Activated naive CD8-positive, alpha-beta T cell treated with anti-CD3 and anti-CD28 coated beads, Interleukin-2, amount 50 U/mL, for 24 hours (primary cell): Measurements from ENCODE around the gene THBS4.

ENCODE experiments used
- ATAC-seq: fragments of 150-1000 bp; cut with Tn5 transposase; one replicate; pipeline ENCODE4 v1.10.0; 2021
- DNase-seq: peaks from one replicate; pipeline ENCODE4 v3.0.0; 2021
- H3K27ac Mint-ChIP-seq: one replicate; pipeline ENCODE4 v1.8.0; 2021; ENCODE audit warnings: mild to moderate bottlenecking, mixed read lengths
- H3K27me3 Mint-ChIP-seq: one replicate; pipeline ENCODE4 v1.8.0; 2021; ENCODE audit warnings: mixed read lengths
- H3K36me3 Mint-ChIP-seq: one replicate; pipeline ENCODE4 v1.8.0; 2021; ENCODE audit warnings: low read depth, mixed read lengths
- H3K4me1 Mint-ChIP-seq: one replicate; pipeline ENCODE4 v1.8.0; 2021; ENCODE audit warnings: mixed read lengths
- H3K4me3 Mint-ChIP-seq: one replicate; pipeline ENCODE4 v1.8.0; 2021; ENCODE audit warnings: mild to moderate bottlenecking, moderate library complexity, mixed read lengths
- H3K9me3 Mint-ChIP-seq: one replicate; pipeline ENCODE4 v1.8.0; 2021; ENCODE audit warnings: mixed read lengths

THBS4 gene

DNA sequence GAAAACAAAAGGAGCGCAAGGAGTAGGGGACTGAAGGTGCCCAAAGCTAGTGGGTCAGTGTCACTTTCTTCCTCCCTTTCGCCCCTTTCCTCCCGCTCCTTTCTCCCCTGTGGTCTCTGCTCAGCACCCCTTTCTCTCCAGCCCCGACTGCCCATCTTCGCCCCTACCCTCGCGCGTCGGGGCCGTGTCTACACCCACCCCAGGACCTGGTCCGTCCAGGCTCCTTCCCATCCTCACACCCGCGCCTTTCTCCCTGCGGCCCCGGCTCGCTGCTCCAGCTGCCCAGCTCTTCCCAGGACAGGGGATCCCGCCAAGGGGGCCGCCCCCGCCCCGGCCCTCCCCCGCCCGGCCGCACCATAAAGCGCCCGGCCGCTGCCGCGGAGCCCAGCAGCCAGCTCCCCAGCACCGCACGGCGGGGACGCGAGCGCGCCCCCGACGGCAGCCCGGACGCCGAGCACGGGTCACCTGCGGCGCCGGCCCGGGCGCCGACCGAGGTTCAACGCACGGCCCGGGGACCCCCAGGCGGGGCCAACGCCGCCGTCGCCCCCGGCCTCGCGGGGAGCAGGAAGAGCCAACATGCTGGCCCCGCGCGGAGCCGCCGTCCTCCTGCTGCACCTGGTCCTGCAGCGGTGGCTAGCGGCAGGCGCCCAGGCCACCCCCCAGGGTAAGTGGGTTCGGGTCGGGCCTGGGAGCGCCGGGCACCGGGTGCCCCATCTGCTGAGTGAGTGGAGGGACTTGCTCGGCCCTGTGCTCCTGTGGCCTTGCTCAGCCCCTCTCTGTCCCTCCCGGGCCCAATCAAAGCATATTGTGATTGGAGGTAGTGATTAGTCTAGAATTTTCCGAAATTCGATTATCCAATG lies at the start of gene THBS4:
Gene THBS4 (plus strand): TSS at position 387 of the 860 bp plus-strand sequence. CDS start 190 bp downstream, at position 577.
- Mint-ChIP-seq H3K9me3 (no peaks in the 10 kb centered on the region), H3K27me3 (peaks cover 56% of the 10 kb centered on the region)

DNA sequence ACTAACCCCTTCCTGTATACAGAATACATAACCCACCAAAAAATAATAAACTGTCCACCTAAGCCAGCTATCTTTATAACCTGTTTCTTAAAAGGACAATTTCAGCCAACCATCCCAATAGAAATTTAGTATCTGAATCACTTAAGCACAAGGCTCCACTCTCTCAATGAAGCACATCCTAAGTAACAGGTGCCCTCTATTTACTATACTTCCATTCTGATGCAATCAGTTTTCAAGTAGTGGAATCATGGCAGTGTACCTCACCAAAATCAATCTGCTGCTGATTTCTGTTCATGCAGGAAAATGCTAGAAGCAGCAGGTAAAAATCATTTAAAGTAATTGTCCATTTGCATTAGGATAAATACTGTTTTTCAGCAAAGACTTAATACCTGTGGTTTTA lies 48.9 kb upstream of the THBS4 start:
- Mint-ChIP-seq H3K27me3 (no peaks in the 10 kb centered on the region), H3K9me3 (no peaks in the 10 kb centered on the region), H3K27ac (peak overlapping the region; percentile 100), H3K4me3 (peak overlapping the region; percentile 55), H3K36me3 (peaks cover 69% of the 10 kb centered on the region), H3K4me1 (peaks cover 85% of the 10 kb centered on the region)
- ATAC-seq (no peak), DNase-seq (no peak)

More for the DNA sequence above, at the start of gene THBS4:
- Mint-ChIP-seq H3K36me3 (no peaks in the 10 kb centered on the region), H3K4me1 (peaks cover 4% of the 10 kb centered on the region), H3K4me3 (peak within 1 kb of the TSS; percentile 44), H3K27ac (no peak within 1 kb of the TSS)
- DNase-seq (no peak), ATAC-seq (peak; percentile 39)

DNA sequence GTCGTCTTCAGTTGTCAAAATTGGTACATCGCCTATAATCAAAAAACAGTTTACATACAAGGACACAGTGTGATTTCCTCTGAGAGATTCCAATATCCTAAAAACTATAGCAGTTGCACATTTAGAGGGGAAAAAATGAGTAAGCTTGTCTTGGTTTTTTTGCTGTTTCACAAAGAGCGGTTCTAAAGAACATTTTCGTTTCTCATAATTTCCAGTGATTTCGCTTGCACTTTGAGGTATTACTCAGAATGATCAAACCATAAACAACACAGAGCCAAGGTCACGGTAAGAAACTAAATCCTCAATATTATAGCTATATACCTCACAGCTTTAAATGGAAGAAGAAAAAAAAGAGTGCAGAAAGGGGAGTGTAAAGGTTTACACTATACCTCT lies 44.9 kb upstream of the THBS4 start:
- Mint-ChIP-seq H3K4me1 (peaks cover 69% of the 10 kb centered on the region), H3K27me3 (no peaks in the 10 kb centered on the region), H3K27ac (peak overlapping the region; percentile 99), H3K36me3 (peaks cover 43% of the 10 kb centered on the region), H3K9me3 (no peaks in the 10 kb centered on the region), H3K4me3 (peak overlapping the region; percentile 90)
- DNase-seq (no peak), ATAC-seq (peak; percentile 73)

DNA sequence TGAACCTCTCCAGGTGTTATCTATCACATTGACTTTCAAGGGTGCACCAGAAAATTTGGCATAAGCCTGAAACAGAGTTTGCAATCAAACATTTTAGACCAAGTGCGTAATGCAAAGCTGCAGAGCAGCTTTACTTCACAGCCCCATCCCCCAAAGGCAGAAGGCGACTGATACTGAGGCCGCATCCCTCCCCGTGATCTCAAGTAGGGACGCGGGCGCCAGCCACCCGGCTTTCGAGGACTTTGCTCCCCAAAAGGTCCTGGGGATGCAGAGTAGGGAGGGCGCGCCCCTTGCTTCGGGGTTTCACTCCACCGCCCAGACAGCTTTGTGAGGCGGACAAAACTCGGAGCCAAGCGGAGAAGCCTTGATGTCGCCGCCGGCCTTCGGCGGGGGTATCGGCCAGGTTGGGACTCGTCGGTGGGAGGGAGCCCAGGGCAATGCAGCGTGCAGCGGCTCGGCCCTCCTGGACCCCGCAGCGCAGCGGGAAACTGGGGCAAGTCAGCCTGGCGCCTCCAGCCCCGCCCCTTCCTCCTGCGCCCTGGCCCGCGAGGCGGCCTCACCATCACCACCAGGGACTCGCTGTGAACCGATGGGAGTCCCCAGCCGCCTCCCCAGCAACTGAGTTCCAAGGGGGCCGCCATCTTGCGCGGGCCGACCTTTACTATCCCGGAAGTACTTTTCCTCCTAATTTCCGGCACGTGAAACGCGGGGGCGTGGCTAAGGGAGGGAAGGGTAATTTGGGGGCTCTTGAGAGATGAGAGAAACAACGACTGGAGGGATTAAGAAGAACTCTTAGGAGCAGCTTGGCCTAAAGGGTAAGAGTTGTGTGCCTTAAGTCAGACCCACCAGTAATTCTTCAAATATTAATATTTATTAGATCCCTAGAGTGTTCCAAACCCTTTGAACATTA lies 44.3 kb upstream of the THBS4 start, which contains the start of gene MTX3:
Gene MTX3 (minus strand): TSS at position 665 of the 910 bp plus-strand sequence. CDS start 24 bp downstream, at position 641.
- peak; percentile 93 for DNase-seq
- H3K4me1 Mint-ChIP-seq: peaks cover 64% of the 10 kb centered on the region
- H3K27ac Mint-ChIP-seq: peak within 1 kb of the TSS; percentile 99
- no peaks in the 10 kb centered on the region for H3K9me3 Mint-ChIP-seq
- H3K36me3 Mint-ChIP-seq: peaks cover 42% of the 10 kb centered on the region
- H3K27me3 Mint-ChIP-seq: peaks cover 3% of the 10 kb centered on the region
- H3K4me3 Mint-ChIP-seq: peak within 1 kb of the TSS; percentile 90
- ATAC-seq: peak; percentile 86

DNA sequence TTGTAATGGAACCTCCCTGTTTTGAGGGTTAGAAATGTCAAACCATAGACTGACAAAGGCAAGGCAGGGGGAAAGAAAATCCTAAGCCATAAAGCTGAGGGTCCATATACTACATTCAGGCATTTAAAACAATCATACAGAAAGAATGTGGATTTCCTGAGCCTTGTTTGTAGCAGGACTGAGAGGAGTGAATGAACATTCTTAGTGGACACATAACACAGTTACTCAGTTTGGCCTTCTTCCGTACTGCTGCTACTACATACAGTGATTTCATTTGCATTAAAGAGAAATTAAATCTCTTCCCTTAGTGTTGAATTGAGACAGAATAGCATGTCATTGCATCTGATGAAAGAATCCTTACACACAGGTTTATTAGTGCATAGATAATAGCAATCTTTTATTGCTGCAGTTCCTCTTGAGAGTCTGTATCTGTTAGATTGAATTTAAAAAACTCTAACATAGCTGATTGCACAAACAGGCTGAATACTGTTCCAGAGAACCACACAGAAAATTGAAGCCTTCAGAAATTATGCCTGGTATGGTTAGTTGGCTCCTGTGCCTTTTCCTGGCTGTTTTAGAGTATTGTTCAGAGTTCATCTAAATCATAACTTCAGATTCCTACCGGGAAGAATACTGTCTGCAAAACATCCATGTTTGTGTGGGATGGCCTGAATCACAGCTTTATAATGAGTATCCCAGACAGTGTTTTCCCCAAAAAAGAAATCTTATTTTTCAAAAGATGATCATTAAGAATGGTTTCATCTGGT lies 42.1 kb upstream of the THBS4 start:
- no peak for DNase-seq
- peak overlapping the region; percentile 90 for H3K4me3 Mint-ChIP-seq
- H3K27ac Mint-ChIP-seq: no peak overlapping the region

DNA sequence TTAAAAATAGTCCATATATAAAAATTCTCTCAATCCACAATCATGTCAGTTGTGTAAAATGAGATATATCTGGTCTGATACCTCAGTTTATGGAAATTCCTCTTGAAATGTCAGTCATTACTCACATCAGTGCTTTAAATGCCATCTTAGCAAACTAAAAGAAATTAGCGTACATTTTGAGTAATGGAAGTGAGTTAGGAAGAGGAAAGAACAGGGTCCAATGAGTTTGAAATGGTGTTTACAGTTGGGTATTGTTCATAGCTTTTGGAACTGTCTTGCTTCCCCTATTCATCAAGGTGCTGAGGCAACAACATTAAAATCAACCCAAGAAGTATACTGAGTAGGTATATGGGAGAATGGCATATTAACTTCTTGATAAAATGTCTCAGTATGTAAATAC lies 35.4 kb upstream of the THBS4 start:
- ATAC-seq (peak; percentile 86), DNase-seq (no peak)
- H3K4me3 Mint-ChIP-seq: peak overlapping the region; percentile 19
- H3K4me1 Mint-ChIP-seq: peaks cover 20% of the 10 kb centered on the region
- H3K9me3 Mint-ChIP-seq: no peaks in the 10 kb centered on the region
- peaks cover 16% of the 10 kb centered on the region for H3K36me3 Mint-ChIP-seq
- H3K27ac Mint-ChIP-seq: peak overlapping the region; percentile 66
- H3K27me3 Mint-ChIP-seq: peaks cover 3% of the 10 kb centered on the region

More for the DNA sequence above, 42.1 kb upstream of the THBS4 start:
- H3K9me3 Mint-ChIP-seq: no peaks in the 10 kb centered on the region
- H3K27me3 Mint-ChIP-seq: peaks cover 3% of the 10 kb centered on the region
- peaks cover 23% of the 10 kb centered on the region for H3K36me3 Mint-ChIP-seq
- no peak for ATAC-seq
- peaks cover 52% of the 10 kb centered on the region for H3K4me1 Mint-ChIP-seq

DNA sequence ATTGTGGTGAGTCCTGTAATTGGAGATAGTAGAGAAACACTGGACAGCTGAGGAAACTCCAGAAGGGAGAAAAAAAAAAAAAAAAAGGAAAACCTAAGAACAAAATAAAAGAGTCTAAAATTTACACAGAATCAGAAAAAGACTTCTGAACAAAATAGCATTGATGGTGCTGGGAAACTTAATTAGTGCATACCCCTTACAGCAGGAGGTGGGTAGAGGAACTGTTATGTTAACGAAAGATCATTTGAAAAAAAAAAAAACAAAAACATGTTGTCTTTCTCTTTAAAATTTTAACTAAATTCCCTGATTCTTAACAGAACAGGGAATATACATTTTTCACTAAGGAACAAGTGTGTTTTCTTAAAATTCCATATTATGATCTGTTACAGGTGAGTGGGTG lies 32.5 kb upstream of the THBS4 start:
- DNase-seq (no peak), ATAC-seq (no peak)
- Mint-ChIP-seq H3K4me3 (no peak overlapping the region), H3K27ac (no peak overlapping the region), H3K27me3 (no peaks in the 10 kb centered on the region), H3K4me1 (peaks cover 13% of the 10 kb centered on the region), H3K9me3 (no peaks in the 10 kb centered on the region), H3K36me3 (peaks cover 16% of the 10 kb centered on the region)

DNA sequence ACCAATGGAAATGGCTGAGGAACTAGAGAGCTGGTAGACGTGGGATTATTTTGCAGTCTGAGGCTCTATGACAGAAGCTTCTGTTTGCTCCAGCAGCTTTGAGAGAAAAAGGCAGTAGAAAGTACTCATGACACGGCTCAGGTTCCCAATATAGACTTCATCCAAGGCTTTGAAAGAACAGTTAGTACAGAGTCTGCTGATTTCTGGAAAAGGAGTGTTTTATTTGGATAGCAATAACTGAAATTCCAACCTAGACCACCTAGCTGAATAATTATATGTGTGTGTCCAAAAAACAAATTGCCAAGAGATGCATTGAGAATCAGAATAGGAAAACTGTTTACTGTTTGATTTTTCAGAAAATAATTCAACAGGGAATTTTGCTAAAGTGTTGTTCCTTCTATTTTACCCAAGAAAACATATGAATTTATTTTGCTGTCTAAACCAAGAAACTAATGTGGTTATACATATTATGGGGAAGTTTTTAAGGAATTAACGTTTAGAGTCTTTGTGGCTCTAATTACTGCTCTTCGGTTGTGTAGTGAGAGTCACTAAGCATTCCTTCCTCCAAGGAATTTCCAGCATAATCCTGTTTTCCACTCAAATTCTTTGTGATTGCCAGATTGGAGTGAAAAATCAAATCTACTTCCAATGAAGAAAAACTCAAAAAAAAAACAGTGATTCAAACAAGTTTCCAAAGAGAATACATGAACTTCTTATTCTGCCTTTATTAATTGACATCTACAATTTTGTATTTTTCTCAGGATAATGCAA lies 26.0 kb upstream of the THBS4 start:
- no peak for ATAC-seq
- Mint-ChIP-seq H3K4me3 (no peak overlapping the region), H3K27me3 (no peaks in the 10 kb centered on the region), H3K4me1 (no peaks in the 10 kb centered on the region), H3K9me3 (no peaks in the 10 kb centered on the region), H3K36me3 (peaks cover 7% of the 10 kb centered on the region), H3K27ac (no peak overlapping the region)
- DNase-seq: no peak

DNA sequence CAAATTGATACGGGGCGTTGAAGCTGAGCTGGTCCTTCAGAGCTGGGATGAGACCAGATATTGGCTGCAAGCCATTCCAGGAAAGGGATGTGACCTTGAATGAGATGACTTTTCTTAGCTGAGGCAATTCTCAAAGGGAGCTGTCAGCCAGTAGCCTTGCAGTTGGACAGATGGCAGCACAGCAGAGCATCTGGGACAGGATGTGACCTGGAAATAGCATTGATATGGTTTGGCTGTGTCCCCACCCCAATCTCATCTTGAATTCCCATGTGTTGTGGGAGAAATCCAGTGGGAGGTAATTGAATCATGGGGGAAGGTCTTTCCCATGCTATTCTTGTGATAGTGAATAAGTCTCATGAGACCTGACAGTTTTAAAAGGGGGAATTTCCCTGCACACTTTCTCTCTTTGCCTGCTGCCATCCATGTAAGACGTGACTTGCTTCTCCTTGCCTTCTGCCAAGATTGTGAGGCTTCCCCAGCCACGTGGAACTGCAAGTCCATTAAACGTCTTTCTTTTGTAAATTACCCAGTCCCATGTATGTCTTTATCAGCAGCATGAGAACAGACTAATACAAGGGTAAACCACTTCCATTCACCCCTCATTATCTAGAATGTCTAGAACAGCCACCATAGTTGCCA lies 24.3 kb upstream of the THBS4 start:
- H3K9me3 Mint-ChIP-seq: no peaks in the 10 kb centered on the region
- DNase-seq: no peak
- H3K4me3 Mint-ChIP-seq: no peak overlapping the region
- H3K4me1 Mint-ChIP-seq: peaks cover 13% of the 10 kb centered on the region
- H3K36me3 Mint-ChIP-seq: peaks cover 7% of the 10 kb centered on the region
- no peak overlapping the region for H3K27ac Mint-ChIP-seq
- ATAC-seq: no peak
- no peaks in the 10 kb centered on the region for H3K27me3 Mint-ChIP-seq

DNA sequence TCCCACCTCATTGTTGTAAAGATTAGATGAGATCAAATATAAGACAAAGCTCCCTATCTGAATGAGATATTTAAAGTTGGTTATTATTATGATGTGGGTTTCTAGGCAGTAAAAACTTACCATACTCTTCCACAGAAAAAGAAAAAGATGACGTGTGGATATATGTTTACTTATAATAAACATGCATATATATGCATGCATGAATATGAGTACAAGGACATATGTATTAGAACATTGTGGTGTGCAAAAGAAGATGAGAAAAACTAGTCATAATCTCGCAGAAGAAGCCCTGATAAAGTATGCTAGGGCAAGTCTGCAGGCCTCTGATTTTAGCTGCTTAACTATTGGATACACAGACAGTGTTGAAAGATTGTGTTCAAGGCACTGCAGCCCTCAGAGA lies 10.1 kb upstream of the THBS4 start:
- Mint-ChIP-seq H3K36me3 (no peaks in the 10 kb centered on the region), H3K9me3 (no peaks in the 10 kb centered on the region), H3K27ac (no peak overlapping the region), H3K4me3 (no peak overlapping the region), H3K27me3 (no peaks in the 10 kb centered on the region), H3K4me1 (no peaks in the 10 kb centered on the region)
- ATAC-seq (no peak), DNase-seq (no peak)

DNA sequence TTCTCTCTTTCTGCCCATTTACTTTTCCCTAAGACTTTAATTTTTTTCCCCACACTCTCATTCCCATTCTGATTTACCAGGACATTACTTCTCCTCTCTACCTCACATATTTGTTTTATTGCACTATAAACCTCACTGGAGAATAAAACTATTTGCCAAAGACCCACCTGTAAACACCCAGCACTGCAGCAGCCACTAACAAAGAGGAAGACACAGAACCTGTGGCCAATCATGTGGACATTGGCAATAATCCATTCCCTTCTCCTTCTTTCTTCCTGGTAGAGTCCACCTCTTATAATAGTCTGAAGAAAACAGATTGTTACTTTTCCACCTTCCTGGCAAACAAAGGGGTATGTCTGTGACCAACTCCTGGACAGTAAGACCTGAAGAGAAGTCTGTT lies 8.3 kb upstream of the THBS4 start:
- no peak for ATAC-seq
- Mint-ChIP-seq H3K27ac (no peak overlapping the region), H3K4me1 (peaks cover 1% of the 10 kb centered on the region), H3K27me3 (no peaks in the 10 kb centered on the region), H3K9me3 (no peaks in the 10 kb centered on the region), H3K36me3 (no peaks in the 10 kb centered on the region), H3K4me3 (no peak overlapping the region)
- no peak for DNase-seq

DNA sequence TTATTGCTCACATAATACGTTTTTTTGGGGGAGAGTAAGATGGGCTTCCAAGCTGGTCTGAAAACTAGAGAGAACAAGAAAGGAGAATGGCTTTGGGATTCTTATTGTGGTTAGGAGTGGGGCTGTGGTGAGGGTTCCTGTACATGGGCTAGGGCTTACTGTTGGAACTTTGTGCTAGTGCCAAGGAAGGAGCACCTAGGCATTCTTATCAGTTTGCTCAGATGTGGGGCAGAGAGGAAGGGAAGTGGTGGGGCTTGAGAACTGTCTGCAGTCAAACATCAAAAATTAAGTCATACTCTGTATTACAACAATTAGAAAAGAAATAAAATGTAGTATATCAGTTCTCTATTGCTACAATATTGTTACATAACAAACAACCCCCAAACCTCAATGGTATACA lies 4.0 kb upstream of the THBS4 start:
- no peaks in the 10 kb centered on the region for H3K36me3 Mint-ChIP-seq
- ATAC-seq: no peak
- H3K4me1 Mint-ChIP-seq: peaks cover 1% of the 10 kb centered on the region
- H3K4me3 Mint-ChIP-seq: no peak overlapping the region
- H3K9me3 Mint-ChIP-seq: no peaks in the 10 kb centered on the region
- DNase-seq: no peak
- peaks cover 34% of the 10 kb centered on the region for H3K27me3 Mint-ChIP-seq
- no peak overlapping the region for H3K27ac Mint-ChIP-seq

DNA sequence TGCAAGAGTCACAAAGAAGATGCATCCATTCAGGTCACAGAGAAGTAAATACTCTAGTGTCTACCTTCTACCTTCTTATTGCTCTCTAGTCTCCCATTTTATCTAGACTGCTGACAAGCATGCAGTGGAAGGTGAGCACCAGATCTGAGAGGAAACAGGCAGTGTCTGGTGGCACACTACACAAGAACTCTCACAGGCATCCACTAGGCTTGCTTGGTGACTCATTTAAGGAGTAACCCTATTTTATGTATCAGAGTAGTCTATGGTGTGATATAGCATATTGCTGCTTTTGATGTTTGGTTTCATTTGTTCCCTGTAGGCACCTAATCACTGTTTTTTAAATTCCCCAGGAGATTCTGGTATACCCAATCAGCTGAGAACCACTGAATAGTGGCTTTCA lies 1.6 kb upstream of the THBS4 start:
- ATAC-seq: peak; percentile 75
- H3K4me3 Mint-ChIP-seq: no peak overlapping the region
- peaks cover 51% of the 10 kb centered on the region for H3K27me3 Mint-ChIP-seq
- H3K9me3 Mint-ChIP-seq: no peaks in the 10 kb centered on the region
- H3K4me1 Mint-ChIP-seq: peaks cover 4% of the 10 kb centered on the region
- no peak overlapping the region for H3K27ac Mint-ChIP-seq
- DNase-seq: no peak
- no peaks in the 10 kb centered on the region for H3K36me3 Mint-ChIP-seq
